Measurements from ENCODE around the gene CRELD2. TPM values are rescaled to one million over a fixed set of nuclear protein-coding genes. Genes with fewer than 3 reads are reported as not detected.
A peak's percentile ranks its signal among the peaks of the same experiment; 100 is the strongest.

Gene CRELD2
- total and polyA plus RNA-seq, 2 of the 13 experiments (the other 11 are each of a cell fraction or from before 2014, with no cell fraction given): 17.2 to 44.7 TPM

- TF ChIP-seq RERE (CRISPR knock-in tag; IDR thresholded peaks at IDR 0.05; ENCODE audit: low read depth) (peak; percentile 60; the same call in 1 of the 2 replicates), FOXP1 (IDR thresholded peaks at IDR 0.05) (no peak), FOXP1 (CRISPR knock-in tag; IDR thresholded peaks at IDR 0.05) (peak; percentile 56; the same call in 1 of the 2 replicates), ATF1 (CRISPR knock-in tag; IDR thresholded peaks at IDR 0.05) (no peak), ETV5 (CRISPR knock-in tag; IDR thresholded peaks at IDR 0.05; ENCODE audit: borderline replicate concordance) (peak; percentile 78), PBX2 (CRISPR knock-in tag; IDR thresholded peaks at IDR 0.05) (no peak), ZNF678 (CRISPR knock-in tag; IDR thresholded peaks at IDR 0.05) (no peak), ZNF34 (CRISPR knock-in tag; IDR thresholded peaks at IDR 0.05; ENCODE audit: borderline replicate concordance) (no peak), ZBTB43 (CRISPR knock-in tag; conservative IDR thresholded peaks at IDR 0.05) (no peak; the same call in none of the 2 replicates), ZBTB39 (CRISPR knock-in tag; IDR thresholded peaks at IDR 0.05) (no peak), ZNF512B (CRISPR knock-in tag; IDR thresholded peaks at IDR 0.05; ENCODE audit: borderline replicate concordance) (no peak), ZNF138 (CRISPR knock-in tag; IDR thresholded peaks at IDR 0.05; ENCODE audit: low read depth) (no peak), NCOA1 (CRISPR knock-in tag; IDR thresholded peaks at IDR 0.05) (no peak), ZNF251 (CRISPR knock-in tag; IDR thresholded peaks at IDR 0.05) (no peak)
Observed at GRCh38 chr22:49936018-49936972, 17.9 kb downstream of the CRELD2 start (continued).

Measured in HepG2 (cell line).